Activated effector memory CD4-positive, alpha-beta T cell treated with Interleukin-2 at 50 U/mL for 16 hours (primary cell): ENCODE results near the gene CCN5.

Source experiments
- DNase-seq: peaks from one replicate; pipeline ENCODE4 v3.0.0-alpha.2; 2020

The CCN5 gene

DNA sequence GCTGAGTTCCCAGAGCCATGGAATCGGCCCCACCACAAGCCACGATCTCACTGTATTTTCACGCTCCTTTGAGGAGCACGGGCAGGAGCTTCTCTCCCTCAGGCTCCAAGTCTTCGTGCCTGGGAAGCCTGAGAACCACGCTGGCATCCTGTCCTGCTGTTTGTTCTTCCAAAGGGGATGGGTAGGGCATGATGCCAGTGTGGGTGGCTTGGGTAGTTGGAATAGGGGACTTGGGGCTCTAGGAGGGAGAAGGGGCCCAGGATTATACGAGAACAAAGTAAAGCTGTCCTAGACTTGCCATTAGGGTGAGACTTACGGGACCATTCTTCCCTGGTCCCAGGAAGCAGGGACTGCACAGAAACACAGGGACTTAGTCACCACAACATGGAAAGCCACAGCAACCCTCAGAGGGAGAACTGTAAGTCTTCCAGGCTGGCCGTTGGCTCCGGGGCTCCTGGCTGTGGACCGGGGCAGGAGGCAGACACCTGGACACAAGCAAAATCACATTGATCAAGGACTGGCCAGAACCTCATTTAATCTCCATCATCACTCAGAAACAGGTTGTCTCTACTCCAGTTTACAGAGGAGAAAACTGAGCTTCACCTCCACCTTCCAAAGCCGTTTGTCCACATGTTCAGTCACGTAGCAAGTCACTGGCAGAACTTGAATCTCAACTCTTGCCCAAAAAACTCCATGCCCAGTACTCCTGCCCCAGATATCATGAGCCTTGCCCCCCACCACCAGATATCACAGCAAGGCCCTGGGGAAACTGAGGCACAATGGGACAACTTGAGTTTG is 1.3 kb downstream of the CCN5 start:
- DNase-seq = no peak

DNA sequence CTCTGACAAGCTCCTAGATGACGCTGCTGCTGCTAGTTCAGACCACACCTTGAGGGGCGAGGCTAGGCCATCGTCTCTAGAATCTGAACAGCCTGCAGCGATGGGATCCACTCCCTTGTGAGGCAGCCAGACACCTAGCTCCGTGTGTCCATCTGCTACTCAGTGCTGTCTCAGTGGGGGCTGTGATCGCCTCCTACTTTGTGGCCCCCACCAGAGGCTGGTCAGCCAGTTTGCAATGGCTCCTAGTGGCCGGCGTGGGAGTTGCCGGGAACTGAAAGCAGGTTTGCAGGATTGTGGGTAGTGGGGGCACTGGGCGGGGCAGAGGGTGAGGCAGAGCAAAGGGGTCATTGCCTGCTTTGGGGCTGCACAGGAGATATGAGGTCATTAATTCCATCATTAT is 2.8 kb downstream of the CCN5 start:
- DNase-seq = no peak

DNA sequence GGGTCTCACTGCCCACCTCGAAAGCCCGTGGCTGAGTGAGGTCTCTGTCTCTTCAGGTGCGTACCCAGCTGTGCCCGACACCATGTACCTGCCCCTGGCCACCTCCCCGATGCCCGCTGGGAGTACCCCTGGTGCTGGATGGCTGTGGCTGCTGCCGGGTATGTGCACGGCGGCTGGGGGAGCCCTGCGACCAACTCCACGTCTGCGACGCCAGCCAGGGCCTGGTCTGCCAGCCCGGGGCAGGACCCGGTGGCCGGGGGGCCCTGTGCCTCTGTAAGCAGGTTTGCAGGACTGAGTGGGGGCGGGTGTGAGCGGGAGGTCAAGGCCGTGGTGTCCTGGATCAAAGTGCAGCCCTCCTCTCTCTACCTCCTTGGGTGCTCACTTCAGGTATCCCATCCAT is 4.7 kb downstream of the CCN5 start:
- DNase-seq = no peak

DNA sequence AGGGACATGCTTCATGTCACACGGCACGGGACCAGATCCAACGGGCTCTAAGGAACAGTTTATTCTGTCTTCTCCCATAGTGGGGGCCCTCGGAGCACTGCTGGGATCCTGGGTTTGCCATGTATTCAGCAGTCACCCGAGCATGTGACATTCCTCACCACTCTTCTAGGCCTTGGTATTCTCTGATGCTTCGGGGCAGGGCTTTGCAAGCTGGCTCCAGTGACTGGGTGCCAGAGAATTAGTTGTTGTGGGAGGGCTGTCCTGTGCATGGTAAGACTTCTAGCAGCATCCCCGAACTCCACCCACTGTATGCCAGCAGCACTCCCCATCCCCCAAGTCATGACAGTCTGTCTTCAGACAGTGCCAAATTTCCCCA is 5.4 kb downstream of the CCN5 start:
- no peak for DNase-seq

DNA sequence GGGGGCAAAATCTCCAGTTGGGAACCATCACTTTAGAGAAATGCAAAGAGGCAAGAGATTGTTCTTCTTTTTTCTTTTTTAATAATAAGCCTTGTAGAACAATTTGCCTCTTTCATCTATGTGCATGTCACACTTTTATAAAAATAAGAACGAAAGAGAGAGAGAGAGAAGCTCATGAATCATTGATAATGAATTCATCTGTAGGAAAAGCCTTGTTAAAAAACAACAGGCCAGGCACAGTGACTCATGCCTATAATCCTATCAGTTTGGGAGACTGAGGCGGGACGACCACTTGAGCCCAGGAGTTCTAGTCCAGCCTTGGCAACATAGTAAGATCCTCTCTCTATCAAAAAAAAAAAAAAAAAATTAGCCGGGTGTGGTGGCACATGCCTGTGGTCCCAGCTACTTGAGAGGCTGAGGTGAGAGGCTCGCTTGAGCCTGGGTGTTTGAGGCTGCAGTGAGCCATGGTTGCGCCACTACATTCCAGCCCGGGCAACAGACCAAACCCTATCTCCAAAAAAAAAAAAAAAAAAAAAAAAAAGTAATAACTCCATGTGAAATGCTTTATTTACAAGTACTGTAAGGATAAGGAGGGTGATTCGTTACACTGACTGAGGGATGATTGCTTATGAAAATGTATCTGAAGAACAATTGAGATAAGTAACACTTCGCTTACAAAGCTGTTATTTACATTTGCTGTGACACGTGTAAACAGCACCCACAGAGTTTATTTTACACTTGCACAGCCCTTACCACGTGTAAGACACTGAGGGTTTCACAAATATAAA is 6.0 kb downstream of the CCN5 start:
- DNase-seq = no peak

DNA sequence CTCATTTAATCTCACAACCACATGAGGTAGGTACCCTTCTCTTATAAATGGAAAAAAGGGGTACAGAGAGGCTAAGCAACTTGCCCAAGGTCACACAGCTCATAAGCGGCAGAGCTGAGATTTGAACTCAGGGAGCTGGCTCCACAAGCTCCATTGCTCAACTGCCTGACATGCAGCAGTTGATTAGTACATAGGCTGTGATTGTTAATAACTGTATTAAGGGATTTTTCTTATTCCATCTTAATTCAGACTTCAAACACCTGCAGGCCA is 6.6 kb downstream of the CCN5 start:
- no peak for DNase-seq

DNA sequence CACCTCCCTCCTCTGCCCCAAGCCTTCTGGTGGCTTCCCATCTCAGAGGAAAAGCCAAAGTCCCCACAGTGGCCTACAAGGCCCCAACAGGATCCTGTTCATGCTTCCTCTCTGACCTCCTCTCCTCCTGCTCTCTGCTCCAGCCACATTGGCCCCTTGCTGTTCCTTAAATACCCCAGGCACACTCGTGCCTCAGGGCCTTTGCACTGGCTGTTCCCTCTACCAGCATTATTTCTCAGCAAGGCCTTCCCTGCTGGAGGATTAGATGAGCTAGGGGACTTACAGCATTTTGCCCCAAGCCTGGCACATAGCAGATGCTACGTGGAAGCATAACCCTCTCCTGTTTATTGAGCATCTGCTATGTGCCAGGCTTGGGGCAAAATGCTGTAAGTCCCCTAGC is 7.8 kb downstream of the CCN5 start:
- no peak for DNase-seq

DNA sequence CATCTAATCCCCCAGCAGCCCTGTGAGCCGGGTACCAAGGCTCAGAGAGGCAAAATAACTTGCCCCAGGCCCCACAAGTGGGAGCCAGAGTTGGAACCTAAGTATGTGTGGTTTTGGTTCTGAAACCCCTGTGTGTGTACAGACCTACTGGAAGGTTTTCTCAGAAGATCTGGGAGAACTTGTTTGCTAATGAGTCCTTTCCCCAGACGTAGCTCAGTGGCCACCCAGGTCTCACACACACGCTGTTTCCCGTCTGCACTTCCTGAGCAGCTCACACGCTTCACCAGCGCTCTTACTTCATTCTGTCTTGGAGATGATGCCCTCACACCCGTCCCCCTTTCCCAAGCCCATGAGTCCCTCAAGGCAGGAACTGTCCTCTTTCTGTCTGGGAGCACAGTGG is 8.2 kb downstream of the CCN5 start:
- no peak for DNase-seq

DNA sequence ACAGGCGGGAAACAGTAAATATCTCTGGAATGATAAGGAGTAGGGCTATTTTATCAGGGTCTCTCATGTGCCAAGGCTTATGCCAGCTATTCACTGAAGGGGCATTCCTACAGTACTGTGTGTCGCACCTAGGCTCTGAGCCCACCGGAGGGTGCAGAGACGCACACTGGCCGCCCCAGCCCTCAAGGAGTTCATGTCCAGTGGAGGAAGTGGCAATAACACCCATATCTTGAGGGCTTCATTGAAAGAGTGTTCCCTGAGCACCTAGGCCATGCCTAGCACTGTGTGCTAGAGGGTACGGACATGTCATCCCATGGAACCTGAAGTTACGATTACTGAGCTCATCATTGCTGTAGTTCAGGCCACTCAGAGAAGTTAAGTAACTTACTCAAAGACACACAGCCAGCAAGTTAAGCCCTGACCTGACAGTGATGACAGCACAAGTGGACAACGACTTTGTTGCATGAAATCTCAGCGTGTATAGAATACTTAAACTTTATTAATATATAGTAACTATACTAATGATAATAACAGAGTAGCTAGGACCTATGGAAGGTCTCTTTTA is 8.7 kb downstream of the CCN5 start:
- DNase-seq = no peak

DNA sequence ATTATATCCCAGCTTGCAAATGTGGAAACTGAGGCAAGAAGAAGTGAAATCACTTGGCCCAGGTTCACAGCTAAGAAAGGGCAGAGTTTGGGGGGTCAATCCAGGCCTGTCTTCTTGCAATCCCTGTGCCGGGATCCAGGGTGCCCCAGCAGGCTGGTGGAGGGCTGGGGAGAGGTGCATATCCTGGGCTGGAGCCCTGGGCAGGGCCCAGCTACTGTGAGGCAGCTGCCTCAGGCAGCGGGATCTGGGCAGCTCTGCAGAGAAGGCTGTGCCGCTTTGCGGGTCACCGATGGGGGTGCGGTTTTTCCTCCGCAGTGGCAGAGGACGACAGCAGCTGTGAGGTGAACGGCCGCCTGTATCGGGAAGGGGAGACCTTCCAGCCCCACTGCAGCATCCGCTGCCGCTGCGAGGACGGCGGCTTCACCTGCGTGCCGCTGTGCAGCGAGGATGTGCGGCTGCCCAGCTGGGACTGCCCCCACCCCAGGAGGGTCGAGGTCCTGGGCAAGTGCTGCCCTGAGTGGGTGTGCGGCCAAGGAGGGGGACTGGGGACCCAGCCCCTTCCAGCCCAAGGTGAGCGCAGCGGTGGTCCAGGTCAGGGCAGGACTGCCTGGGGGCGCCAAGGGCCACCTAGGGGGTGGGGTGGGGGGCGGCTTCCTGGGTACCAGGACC is 9.4 kb downstream of the CCN5 start:
- DNase-seq = no peak

DNA sequence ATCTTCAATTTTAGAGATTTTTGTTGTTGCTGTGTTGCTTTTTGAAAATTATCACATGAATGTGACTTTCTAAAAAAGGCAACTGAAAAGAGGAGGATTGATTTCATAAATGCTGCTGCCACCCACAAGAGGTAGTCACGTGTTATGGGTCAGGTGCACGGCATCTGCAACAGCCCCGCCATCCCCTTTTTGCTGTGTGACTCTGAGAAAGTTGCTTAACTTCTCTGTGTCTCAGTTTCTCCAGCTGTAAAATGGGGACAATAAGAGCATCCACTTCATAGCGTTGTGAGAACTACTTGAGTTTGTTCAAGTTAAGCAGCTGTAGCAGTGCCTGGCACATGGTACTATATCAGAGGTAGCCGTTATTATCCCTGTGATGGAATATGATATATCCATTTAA is 10.7 kb downstream of the CCN5 start:
- DNase-seq = no peak

DNA sequence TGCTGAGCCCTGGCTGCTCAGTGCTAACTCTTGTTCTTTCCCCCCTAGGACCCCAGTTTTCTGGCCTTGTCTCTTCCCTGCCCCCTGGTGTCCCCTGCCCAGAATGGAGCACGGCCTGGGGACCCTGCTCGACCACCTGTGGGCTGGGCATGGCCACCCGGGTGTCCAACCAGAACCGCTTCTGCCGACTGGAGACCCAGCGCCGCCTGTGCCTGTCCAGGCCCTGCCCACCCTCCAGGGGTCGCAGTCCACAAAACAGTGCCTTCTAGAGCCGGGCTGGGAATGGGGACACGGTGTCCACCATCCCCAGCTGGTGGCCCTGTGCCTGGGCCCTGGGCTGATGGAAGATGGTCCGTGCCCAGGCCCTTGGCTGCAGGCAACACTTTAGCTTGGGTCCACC is 11.9 kb downstream of the CCN5 start:
- DNase-seq = no peak

DNA sequence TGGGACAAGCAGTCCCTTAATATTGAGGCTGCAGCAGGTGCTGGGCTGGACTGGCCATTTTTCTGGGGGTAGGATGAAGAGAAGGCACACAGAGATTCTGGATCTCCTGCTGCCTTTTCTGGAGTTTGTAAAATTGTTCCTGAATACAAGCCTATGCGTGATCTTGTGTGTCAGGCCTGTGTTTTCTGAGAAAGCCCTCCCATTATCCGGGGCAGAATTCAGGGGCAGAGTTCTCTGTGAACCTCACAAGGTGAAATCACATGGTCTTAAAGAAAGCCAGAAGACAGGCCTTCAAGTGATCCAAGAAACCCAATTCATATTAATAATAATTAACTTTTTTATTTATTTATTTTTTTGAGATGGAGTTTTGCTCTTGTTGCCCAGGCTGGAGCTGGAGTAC is 12.5 kb downstream of the CCN5 start:
- DNase-seq = no peak

DNA sequence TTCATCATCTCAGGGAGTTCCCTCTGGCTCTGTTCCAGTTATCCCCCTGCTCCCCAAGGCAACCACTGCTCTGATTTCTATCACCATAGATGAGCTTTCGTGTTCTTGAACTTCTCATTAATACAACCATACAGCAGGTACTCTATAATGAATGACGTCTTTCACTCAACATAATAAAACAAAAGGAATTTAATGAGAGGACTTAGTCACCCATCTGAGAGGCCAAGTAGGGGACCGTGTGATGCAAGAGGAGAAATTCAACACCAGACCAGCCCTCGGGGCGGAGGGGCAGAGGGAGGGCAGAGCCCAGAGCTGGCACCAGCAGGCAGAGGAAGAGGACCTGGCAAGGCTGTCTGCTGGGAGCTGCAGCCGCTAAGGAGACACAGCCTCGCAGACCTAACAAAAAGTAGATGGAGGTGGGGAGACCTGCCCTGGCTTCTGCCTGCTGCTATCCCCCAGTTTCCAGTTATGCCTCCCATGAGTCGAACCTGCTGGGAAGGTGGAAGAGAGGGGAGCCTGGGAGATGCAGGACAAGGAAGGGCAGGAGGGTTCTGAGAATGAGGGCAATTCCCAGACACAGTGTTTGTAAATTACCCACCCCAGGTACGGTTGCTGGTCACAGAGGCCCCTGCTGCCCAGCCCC is 13.8 kb downstream of the CCN5 start:
- no peak for DNase-seq

DNA sequence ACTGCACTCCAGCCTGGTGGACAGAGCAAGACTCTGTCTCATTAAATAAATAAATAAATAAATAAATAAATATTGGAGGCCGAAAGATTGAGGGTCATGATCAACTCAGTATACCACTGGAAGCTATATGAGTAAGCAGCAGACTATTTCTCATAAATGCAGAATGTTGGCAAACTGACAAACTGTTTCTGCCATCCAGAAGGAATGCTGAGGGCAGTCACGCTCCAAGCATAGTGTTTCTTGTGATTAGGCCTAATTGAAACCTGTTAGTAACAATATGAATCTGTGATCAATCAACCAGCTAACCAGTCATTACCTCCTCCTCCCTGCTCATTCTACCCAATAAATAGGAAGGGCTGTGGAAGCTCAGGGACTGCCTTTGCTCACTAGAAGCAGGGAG is 15.3 kb downstream of the CCN5 start:
- DNase-seq = no peak

DNA sequence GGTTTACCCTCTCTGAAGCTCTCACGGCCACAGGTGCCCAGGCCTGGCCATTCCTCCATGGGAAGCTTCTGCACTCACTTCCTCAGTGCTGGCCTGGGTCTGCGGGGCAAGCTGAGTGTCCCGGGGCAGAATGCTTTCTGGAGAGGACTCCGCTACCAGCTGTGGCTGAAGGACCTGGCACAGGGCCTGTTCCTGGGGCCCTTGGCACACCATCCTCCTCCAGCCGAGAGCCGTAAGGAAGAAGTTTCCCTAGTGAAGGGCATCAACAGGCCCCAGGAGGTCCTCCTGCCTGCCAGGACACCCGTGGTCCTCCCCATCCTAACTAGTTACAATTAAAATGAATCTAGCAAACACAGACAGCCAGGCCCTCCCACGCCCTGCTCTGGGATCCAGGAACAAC is 16.5 kb downstream of the CCN5 start:
- no peak for DNase-seq

DNA sequence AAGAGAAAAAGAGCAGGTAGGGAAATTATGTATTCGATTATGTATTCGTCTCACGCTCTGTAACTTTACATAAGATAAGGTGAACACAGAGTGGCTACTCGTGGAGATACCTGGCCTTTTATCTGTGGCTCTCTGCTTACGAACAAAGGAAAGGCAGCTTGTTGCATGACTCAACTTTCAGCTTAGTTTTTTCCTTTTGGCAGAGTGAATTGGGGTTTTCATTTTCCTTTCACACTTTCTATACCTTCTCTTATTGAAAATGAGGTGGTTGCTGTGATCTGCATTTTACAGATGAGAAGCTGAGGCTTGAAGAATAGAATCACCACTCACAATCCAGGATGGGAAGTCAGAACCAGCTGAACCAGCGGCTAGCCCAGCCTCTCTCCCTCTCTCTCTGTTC is 17.2 kb downstream of the CCN5 start:
- no peak for DNase-seq

DNA sequence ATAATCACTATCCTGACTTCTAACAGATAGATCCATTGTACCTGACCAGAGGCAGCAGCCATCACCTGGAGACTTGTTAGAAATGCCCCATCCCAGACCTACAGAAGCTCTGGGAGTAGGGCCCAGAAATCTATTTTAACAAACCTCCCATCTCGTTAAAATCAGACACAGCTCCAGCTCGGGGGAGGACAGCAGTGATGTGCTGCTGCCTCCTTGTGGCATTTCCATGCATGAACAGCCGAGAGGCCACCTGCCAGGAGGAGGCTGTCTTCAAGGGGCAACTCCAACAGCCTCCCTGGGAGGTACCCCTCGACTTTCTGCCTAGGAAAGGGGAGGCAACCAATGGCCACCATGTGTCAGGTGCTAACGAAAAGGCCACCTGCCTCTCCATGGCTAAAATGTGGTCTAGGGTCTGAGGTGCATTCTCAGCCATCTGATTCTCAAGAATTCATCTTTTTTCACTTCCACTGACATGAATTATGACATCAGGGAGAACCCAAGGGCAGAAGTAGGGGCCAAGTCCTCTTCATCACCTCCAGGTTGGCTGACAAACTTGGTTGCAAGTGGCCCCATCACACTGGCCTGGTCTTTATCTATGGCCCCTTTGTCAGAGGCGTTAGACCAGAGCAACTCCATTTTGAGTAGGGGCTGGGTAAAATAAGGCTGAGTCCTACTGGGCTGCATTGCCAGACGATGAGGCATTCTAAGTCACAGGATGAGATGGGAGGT is 18.3 kb downstream of the CCN5 start:
- peak; percentile 39 for DNase-seq

DNA sequence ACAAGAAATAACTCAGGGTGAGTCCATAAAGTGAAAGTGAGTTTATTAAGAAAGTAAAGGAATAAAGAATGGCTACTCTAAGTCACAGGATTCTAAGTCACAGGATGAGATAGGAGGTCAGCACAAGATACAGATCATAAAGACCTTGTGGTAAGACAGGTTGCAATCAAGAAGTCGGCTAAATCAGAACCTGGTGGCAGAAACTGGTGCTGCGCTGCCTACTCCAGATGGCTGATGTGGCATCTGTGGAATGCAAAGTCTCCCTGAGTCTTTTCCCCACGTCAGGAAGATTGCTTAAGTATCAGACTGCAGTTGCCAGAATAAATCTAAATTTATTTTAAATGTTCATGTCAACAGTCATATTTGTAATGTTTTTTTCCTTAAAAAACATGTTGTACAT is 19.8 kb downstream of the CCN5 start:
- no peak for DNase-seq

DNA sequence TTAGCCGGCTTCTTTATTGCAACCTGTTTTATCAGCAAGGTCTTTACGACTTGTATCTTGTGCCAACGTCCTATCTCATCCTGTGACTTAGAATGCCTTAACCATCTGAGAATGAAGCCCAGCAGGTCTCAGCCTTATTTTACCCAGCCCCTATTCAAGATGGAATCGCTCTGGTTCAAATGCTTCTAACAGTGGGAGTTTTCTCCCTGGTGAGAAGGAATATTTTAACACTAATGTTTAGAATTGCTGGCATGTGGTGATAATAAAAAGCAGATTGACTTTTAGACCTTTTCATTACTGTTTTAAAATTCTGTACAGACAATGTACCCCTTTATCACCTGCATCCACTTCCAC is 20.6 kb downstream of the CCN5 start:
- no peak for DNase-seq

DNA sequence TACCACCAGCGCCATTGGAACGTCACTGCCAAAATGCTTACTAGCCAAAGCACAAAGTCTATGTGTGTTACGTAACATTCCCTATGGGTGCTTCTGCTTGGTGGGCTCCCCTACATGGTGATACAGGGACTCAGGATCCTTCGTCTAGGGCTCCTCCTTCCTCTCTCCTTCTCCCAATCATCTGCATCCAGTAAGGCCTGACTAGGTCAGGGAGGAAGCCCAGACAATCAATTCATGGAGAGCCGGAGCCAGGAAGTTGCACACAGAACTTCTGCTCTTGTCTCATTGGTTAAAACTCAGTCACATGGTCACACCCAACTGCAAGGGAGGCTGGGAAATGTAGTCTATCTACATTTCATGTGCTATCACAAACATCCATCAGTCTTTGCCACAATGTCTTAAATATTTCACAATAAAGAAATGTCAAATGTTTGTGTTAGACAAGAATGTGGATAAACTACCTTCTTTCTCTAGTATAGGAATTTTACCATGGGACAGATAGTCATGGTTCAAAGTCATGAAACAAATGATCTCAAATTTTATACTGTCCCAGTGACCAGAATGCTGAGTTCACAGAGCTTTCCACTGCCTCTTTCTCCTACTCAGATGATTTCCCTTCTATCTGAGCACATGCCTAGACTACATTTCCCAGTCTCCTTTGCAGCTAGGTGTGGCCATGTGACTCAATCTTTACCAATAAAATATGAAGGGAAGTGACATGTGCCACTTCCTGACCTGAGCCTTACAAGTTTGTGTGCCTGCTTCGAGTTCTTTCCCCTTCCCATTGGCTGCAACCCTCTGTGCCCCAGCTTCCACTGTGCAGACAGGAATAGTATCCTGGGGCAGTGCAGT is 21.2 kb downstream of the CCN5 start:
- DNase-seq = no peak

DNA sequence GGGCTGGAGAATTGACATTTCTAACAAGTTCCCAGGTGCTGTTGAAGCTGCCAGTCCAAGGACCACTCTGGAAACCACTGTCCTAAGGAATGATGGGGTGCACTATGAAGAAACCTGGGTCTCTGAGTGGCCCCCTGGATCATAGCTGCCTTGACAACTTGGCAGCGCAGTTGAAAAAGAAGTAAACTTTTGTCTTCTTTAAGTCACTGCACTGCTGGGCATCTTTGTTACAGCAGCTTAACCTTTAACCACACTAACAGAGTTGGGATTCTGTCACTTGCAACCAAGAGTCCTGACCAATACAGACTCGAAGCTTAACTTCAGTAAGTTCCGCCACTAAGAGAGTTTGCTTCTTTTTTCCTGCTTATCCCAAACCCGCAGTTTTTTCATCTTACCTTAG is 21.9 kb downstream of the CCN5 start:
- no peak for DNase-seq
